Psoas muscle (tissue), 8 donors: Measurements from ENCODE around the gene NUP54. TPM values are rescaled to one million over a fixed set of nuclear protein-coding genes. Genes with fewer than 3 reads are reported as not detected.
A peak's percentile ranks its signal among the peaks of the same experiment; 100 is the strongest.

Experiments used
- ATAC-seq, 4 donors: fragments of 200-7000 bp; cut with Tn5 transposase; one replicate each; pipeline ENCODE4 v1.9.1; 2020; ENCODE audit warnings: moderate library complexity in 3 of 4, mild to moderate bottlenecking in 2 of 4
- DNase-seq, 2 donors: peaks; one replicate each; pipeline ENCODE4 v3.0.0-alpha.2; 2020
- H3K27ac ChIP-seq: fragments of 200-600 bp; one replicate; pipeline ENCODE4 v1.8.0; 2022
- H3K27me3 ChIP-seq, 3 donors: fragments of 200-600 bp in 1 of 3; one replicate each; pipeline versions ENCODE4 v1.6.1 to v1.8.0; 2013 to 2022; ENCODE audit warnings: low read length in 2 of 3, mild to moderate bottlenecking in 2 of 3, moderate library complexity in 1 of 3; ENCODE audit not compliant: insufficient read depth in 3 of 3
- H3K36me3 ChIP-seq, 2 donors: fragments of 200-600 bp in 1 of 2; one replicate each; pipeline versions ENCODE4 v1.6.1 to v1.8.0; 2013 to 2022; ENCODE audit warnings: low read depth in 1 of 2, mild to moderate bottlenecking in 1 of 2, moderate library complexity in 1 of 2; ENCODE audit not compliant: insufficient read depth in 1 of 2
- H3K4me1 ChIP-seq: fragments of 200-600 bp; one replicate; pipeline ENCODE4 v1.8.0; 2022
- H3K4me3 ChIP-seq: fragments of 200-600 bp; one replicate; pipeline ENCODE4 v1.8.0; 2022; ENCODE audit warnings: mild to moderate bottlenecking
- H3K9me3 ChIP-seq: fragments of 200-600 bp; one replicate; pipeline ENCODE4 v1.8.0; 2022
- CTCF ChIP-seq: fragments of 200-600 bp; IDR thresholded peaks from one replicate; pipeline ENCODE4 v1.8.0; 2022; ENCODE audit warnings: antibody characterized with exemption
- WGBS, 3 donors: extraction: QIAGEN DNeasy Blood & Tissue Kit; methylation state at CpG; one replicate each; pipeline versions ENCODE4 v1.1.6 to v1.1.7; 2013; 5-methylcytosine and 5-hydroxymethylcytosine counted together
- intact Hi-C, 2 donors: fragments of 100-400 bp; cut with DNase I; formaldehyde crosslinking; loops; one replicate each; pipeline versions ENCODE4 v1.11.0 to v1.14.2; 2022
- polyA plus RNA-seq, 3 donors: library from polyadenylated mRNA; stranded (reverse); fragments of 200-250 nt; gene quantifications; one replicate each; pipeline ENCODE4 v1.2.3, GENCODE V29; 2013
- total RNA-seq, 4 donors: library from RNA; stranded (reverse); fragmentation: NEBNext Ultra II Directional in 2 of 4; extraction: Animal tissue kit (Norgen Biotek cat#: 25700) in 2 of 4; gene quantifications; one replicate each; pipeline versions ENCODE4 v1.2.1 to v1.2.4, GENCODE V29; 2021 to 2023
- donor health status: healthy with polysubstance abuse.
- donor health status: DM: no; HTN: no; CAD: no; lungs with moderate emphysema.
- donor health status: Bipolar disorder and iron deficiency.
- donor health status: healthy.
- donor health status: DM: yes; HTN: yes; CAD: no.
- donor health status: DM: no; HTN: no; CAD: no.
- donor health status: DM: no; HTN: no; CAD: no.
- donor health status: DM: yes; HTN: yes; CAD: no.

NUP54 gene
- total and polyA plus RNA-seq, 7 donors, result 14.1 to 26.0 (median 19.5) TPM

- DNase-seq (no peak), ATAC-seq (peak; percentile 74 to 82 (median 79))
- Histone ChIP-seq H3K4me1 (peaks cover 72% of the 10 kb centered on the region), H3K27ac (peak overlapping the region; percentile 97), H3K36me3 (peaks cover 0 to 59% of the 10 kb centered on the region in 2 donors), H3K27me3 (no peaks in the 10 kb centered on the region), H3K9me3 (no peaks in the 10 kb centered on the region), H3K4me3 (no peak overlapping the region)
- 73 to 78% (median 77%) methylated on average over 2 of the region's 2 CpGs for WGBS, 3 donors
- TF ChIP-seq CTCF, result no peak
- intact Hi-C loops, result loop anchor here in 1 of 2 donors (5.0 kb wide), 1 partner anchor 108 kb away; no protein-coding TSS in a partner anchor
Measured at GRCh38 chr4:76194325-76194724, 46.1 kb upstream of the NUP54 start.

DNA sequence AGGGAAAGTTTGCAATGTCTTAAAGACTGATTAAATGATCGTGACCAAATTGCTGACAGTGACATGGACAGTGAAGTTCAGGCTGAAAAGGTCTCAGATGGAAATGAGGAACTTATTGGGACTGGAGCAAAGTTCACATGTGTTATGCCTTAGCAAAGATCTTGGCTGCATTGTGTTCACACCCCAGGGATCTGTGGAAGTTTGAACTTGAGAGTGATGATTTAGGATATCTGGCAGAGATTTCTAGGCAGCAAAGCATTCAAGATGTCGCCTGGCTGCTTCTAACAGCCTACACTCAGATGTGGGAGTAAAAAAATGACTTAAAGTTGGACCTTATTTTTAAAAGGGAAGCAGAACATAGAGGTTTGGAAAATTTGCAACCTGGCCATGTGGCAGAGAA is 44.0 kb upstream of the NUP54 start:
- DNase-seq (no peak), ATAC-seq (no peak)
- no peak for TF ChIP-seq CTCF
- no peak overlapping the region for H3K27ac ChIP-seq
- H3K4me3 ChIP-seq, result no peak overlapping the region
- intact Hi-C loops, result loop anchor here in 1 of 2 donors (5.0 kb wide), 1 partner anchor 110 kb away; no protein-coding TSS in a partner anchor
- peaks cover 72% of the 10 kb centered on the region for H3K4me1 ChIP-seq
- no peaks in the 10 kb centered on the region for H3K9me3 ChIP-seq
- no peaks in the 10 kb centered on the region for H3K27me3 ChIP-seq
- WGBS, 3 donors, result 63 to 88% (median 63%) methylated on average over 2 of the region's 2 CpGs
- H3K36me3 ChIP-seq, result peaks cover 0 to 59% of the 10 kb centered on the region in 2 donors

- peaks cover 48% of the 10 kb centered on the region for H3K4me1 ChIP-seq
- no peak for ATAC-seq
- H3K27ac ChIP-seq, result peak overlapping the region; percentile 33
- WGBS, 3 donors, result 72 to 93% (median 88%) methylated on average over 3 of the region's 3 CpGs
- H3K36me3 ChIP-seq, result peaks cover 0 to 56% of the 10 kb centered on the region in 2 donors
- H3K9me3 ChIP-seq, result no peaks in the 10 kb centered on the region
- H3K4me3 ChIP-seq, result no peak overlapping the region
- intact Hi-C loops, result loop anchor here in 1 of 2 donors (10.0 kb wide), 1 partner anchor 236 kb away; the partner anchor contains the start of gene CCDC158
- H3K27me3 ChIP-seq, result no peaks in the 10 kb centered on the region
- no peak for DNase-seq
- TF ChIP-seq CTCF, result no peak
Measured at GRCh38 chr4:76188557-76188956, 40.4 kb upstream of the NUP54 start.

- ATAC-seq, result no peak
- intact Hi-C loops, result loop anchor here in 1 of 2 donors (10.0 kb wide), 1 partner anchor 237 kb away; the partner anchor contains the start of gene CCDC158
- peak overlapping the region; percentile 33 for H3K27ac ChIP-seq
Measured at GRCh38 chr4:76188149-76188548, 40.0 kb upstream of the NUP54 start.

More at GRCh38 chr4:76188149-76188548, 40.0 kb upstream of the NUP54 start:
- DNase-seq, result no peak
- TF ChIP-seq CTCF, result no peak
- no peak overlapping the region for H3K4me3 ChIP-seq
- H3K27me3 ChIP-seq, result no peaks in the 10 kb centered on the region
- no peaks in the 10 kb centered on the region for H3K9me3 ChIP-seq
- H3K36me3 ChIP-seq, result peaks cover 0 to 52% of the 10 kb centered on the region in 2 donors
- peaks cover 44% of the 10 kb centered on the region for H3K4me1 ChIP-seq
